ENCODE results near the gene DNM3.

Gene DNM3

GRCh38 chr1:172326136-172326535 is 484.8 kb downstream of the DNM3 start:
- peaks cover 16% of the 10 kb centered on the region for H3K4me1 ChIP-seq (ENCODE audit: insufficient read depth, low read length)
- no peaks in the 10 kb centered on the region for H3K36me3 ChIP-seq (ENCODE audit: insufficient read depth, low read length)
- no peak overlapping the region for H3K9ac ChIP-seq (ENCODE audit: low read depth, low read length)
- H3K9me3 ChIP-seq (ENCODE audit: control insufficient read depth, insufficient read depth, low read length): no peaks in the 10 kb centered on the region

- Histone ChIP-seq H3K4me1 (ENCODE audit: insufficient read depth, low read length) (no peaks in the 10 kb centered on the region), H3K9ac (ENCODE audit: low read depth, low read length) (no peak overlapping the region), H3K9me3 (ENCODE audit: control insufficient read depth, insufficient read depth, low read length) (no peaks in the 10 kb centered on the region), H3K36me3 (ENCODE audit: insufficient read depth, low read length) (no peaks in the 10 kb centered on the region)
Observed at GRCh38 chr1:172328266-172328665, 487.0 kb downstream of the DNM3 start.

GRCh38 chr1:172332230-172332629 is 490.9 kb downstream of the DNM3 start:
- Histone ChIP-seq H3K36me3 (ENCODE audit: insufficient read depth, low read length) (no peaks in the 10 kb centered on the region), H3K9ac (ENCODE audit: low read depth, low read length) (no peak overlapping the region), H3K4me1 (ENCODE audit: insufficient read depth, low read length) (no peaks in the 10 kb centered on the region), H3K9me3 (ENCODE audit: control insufficient read depth, insufficient read depth, low read length) (no peaks in the 10 kb centered on the region)

GRCh38 chr1:172335377-172335776 is 494.1 kb downstream of the DNM3 start:
- H3K9ac ChIP-seq (ENCODE audit: low read depth, low read length): no peak overlapping the region
- H3K36me3 ChIP-seq (ENCODE audit: insufficient read depth, low read length): no peaks in the 10 kb centered on the region
- H3K9me3 ChIP-seq (ENCODE audit: control insufficient read depth, insufficient read depth, low read length): no peaks in the 10 kb centered on the region
- no peaks in the 10 kb centered on the region for H3K4me1 ChIP-seq (ENCODE audit: insufficient read depth, low read length)

- H3K36me3 ChIP-seq (ENCODE audit: insufficient read depth, low read length): no peaks in the 10 kb centered on the region
- no peak overlapping the region for H3K9ac ChIP-seq (ENCODE audit: low read depth, low read length)
- H3K9me3 ChIP-seq (ENCODE audit: control insufficient read depth, insufficient read depth, low read length): no peaks in the 10 kb centered on the region
- H3K4me1 ChIP-seq (ENCODE audit: insufficient read depth, low read length): peaks cover 12% of the 10 kb centered on the region
Observed at GRCh38 chr1:172338295-172338735, 497.0 kb downstream of the DNM3 start.

GRCh38 chr1:172339842-172340241 is 498.5 kb downstream of the DNM3 start:
- no peak overlapping the region for H3K9ac ChIP-seq (ENCODE audit: low read depth, low read length)
- H3K9me3 ChIP-seq (ENCODE audit: control insufficient read depth, insufficient read depth, low read length): no peaks in the 10 kb centered on the region
- peaks cover 22% of the 10 kb centered on the region for H3K4me1 ChIP-seq (ENCODE audit: insufficient read depth, low read length)

GRCh38 chr1:172340520-172340919 is 499.2 kb downstream of the DNM3 start:
- Histone ChIP-seq H3K9ac (ENCODE audit: low read depth, low read length) (no peak overlapping the region), H3K36me3 (ENCODE audit: insufficient read depth, low read length) (no peaks in the 10 kb centered on the region), H3K9me3 (ENCODE audit: control insufficient read depth, insufficient read depth, low read length) (no peaks in the 10 kb centered on the region), H3K4me1 (ENCODE audit: insufficient read depth, low read length) (peaks cover 22% of the 10 kb centered on the region)

More at GRCh38 chr1:172339842-172340241, 498.5 kb downstream of the DNM3 start:
- H3K36me3 ChIP-seq (ENCODE audit: insufficient read depth, low read length): no peaks in the 10 kb centered on the region

GRCh38 chr1:172341697-172342096 is 500.4 kb downstream of the DNM3 start:
- 0 out of 2 replicates have a peak, but pooled peaks cover 4% of the 10 kb centered on the region for H3K9me3 ChIP-seq (ENCODE audit: control insufficient read depth, insufficient read depth, low read length)
- H3K4me1 ChIP-seq (ENCODE audit: insufficient read depth, low read length): peaks cover 22% of the 10 kb centered on the region
- H3K36me3 ChIP-seq (ENCODE audit: insufficient read depth, low read length): no peaks in the 10 kb centered on the region
- H3K9ac ChIP-seq (ENCODE audit: low read depth, low read length): no peak overlapping the region

- H3K9ac ChIP-seq (ENCODE audit: low read depth, low read length): no peak overlapping the region
- H3K36me3 ChIP-seq (ENCODE audit: insufficient read depth, low read length): no peaks in the 10 kb centered on the region
- peaks cover 12% of the 10 kb centered on the region; the same call in 1 of the 2 replicates for H3K9me3 ChIP-seq (ENCODE audit: control insufficient read depth, insufficient read depth, low read length)
- peaks cover 22% of the 10 kb centered on the region for H3K4me1 ChIP-seq (ENCODE audit: insufficient read depth, low read length)
Observed at GRCh38 chr1:172342584-172343239, 501.4 kb downstream of the DNM3 start.

GRCh38 chr1:172343240-172344160 is 502.2 kb downstream of the DNM3 start:
- H3K9me3 ChIP-seq (ENCODE audit: control insufficient read depth, insufficient read depth, low read length): peaks cover 17% of the 10 kb centered on the region; the same call in 1 of the 2 replicates
- no peaks in the 10 kb centered on the region for H3K36me3 ChIP-seq (ENCODE audit: insufficient read depth, low read length)
- peaks cover 22% of the 10 kb centered on the region for H3K4me1 ChIP-seq (ENCODE audit: insufficient read depth, low read length)
- H3K9ac ChIP-seq (ENCODE audit: low read depth, low read length): no peak overlapping the region

- H3K4me1 ChIP-seq (ENCODE audit: insufficient read depth, low read length): peaks cover 22% of the 10 kb centered on the region
- H3K36me3 ChIP-seq (ENCODE audit: insufficient read depth, low read length): no peaks in the 10 kb centered on the region
- H3K9ac ChIP-seq (ENCODE audit: low read depth, low read length): no peak overlapping the region
- H3K9me3 ChIP-seq (ENCODE audit: control insufficient read depth, insufficient read depth, low read length): peaks cover 17% of the 10 kb centered on the region; the same call in 1 of the 2 replicates
Observed at GRCh38 chr1:172344444-172344843, 503.1 kb downstream of the DNM3 start.

- Histone ChIP-seq H3K36me3 (ENCODE audit: insufficient read depth, low read length) (no peaks in the 10 kb centered on the region), H3K9me3 (ENCODE audit: control insufficient read depth, insufficient read depth, low read length) (peaks cover 17% of the 10 kb centered on the region; the same call in 1 of the 2 replicates), H3K9ac (ENCODE audit: low read depth, low read length) (no peak overlapping the region), H3K4me1 (ENCODE audit: insufficient read depth, low read length) (peaks cover 22% of the 10 kb centered on the region)
Observed at GRCh38 chr1:172345077-172345476, 503.8 kb downstream of the DNM3 start.

- H3K9ac ChIP-seq (ENCODE audit: low read depth, low read length): no peak overlapping the region
- no peaks in the 10 kb centered on the region for H3K36me3 ChIP-seq (ENCODE audit: insufficient read depth, low read length)
- H3K9me3 ChIP-seq (ENCODE audit: control insufficient read depth, insufficient read depth, low read length): peaks cover 17% of the 10 kb centered on the region; the same call in 1 of the 2 replicates
- H3K4me1 ChIP-seq (ENCODE audit: insufficient read depth, low read length): peaks cover 19% of the 10 kb centered on the region
Observed at GRCh38 chr1:172347416-172347815, 506.1 kb downstream of the DNM3 start.

GRCh38 chr1:172350856-172351255 is 509.6 kb downstream of the DNM3 start:
- peaks cover 7% of the 10 kb centered on the region for H3K4me1 ChIP-seq (ENCODE audit: insufficient read depth, low read length)
- H3K9ac ChIP-seq (ENCODE audit: low read depth, low read length): no peak overlapping the region
- peaks cover 17% of the 10 kb centered on the region; the same call in 1 of the 2 replicates for H3K9me3 ChIP-seq (ENCODE audit: control insufficient read depth, insufficient read depth, low read length)
- H3K36me3 ChIP-seq (ENCODE audit: insufficient read depth, low read length): no peaks in the 10 kb centered on the region

All from ES-I3 (cell line).